ENCODE measurements around the gene HOXD11. TPM values are rescaled to one million over a fixed set of nuclear protein-coding genes. Genes with fewer than 3 reads are reported as not detected.

Gene HOXD11
- total RNA-seq, 1 donor from 2014 or later, result not detected

DNA sequence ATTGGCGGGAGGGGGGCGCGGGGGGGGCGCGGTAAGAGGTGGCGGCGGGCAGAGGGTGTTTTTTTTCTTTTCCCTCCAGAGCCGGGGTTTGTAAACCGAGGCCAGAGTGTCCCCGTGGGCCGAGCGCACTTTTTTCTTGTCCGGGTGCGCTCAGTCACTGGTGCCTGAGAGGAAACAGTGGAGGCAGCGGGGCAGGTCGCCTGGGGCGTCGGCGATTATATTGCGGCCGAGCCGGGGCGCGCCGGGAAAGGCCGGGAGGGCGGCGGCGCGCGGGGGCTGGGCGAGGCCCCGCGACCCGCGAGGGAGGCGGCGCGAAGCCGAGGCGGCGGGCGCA, 22.7 kb downstream of the HOXD11 start:
- Mint-ChIP-seq H3K9me3 (ENCODE audit: unreplicated experiment) (no peaks in the 10 kb centered on the region), H3K4me3 (ENCODE audit: unreplicated experiment) (peak overlapping the region; percentile 81), H3K27me3 (ENCODE audit: unreplicated experiment) (peaks cover 38% of the 10 kb centered on the region), H3K4me1 (ENCODE audit: unreplicated experiment) (peaks cover 29% of the 10 kb centered on the region), H3K27ac (ENCODE audit: unreplicated experiment) (no peak overlapping the region), H3K36me3 (ENCODE audit: low read depth, unreplicated experiment) (no peaks in the 10 kb centered on the region)
- no peak for DNase-seq (ENCODE audit: low spot score)
- TF ChIP-seq, protein P1, sequence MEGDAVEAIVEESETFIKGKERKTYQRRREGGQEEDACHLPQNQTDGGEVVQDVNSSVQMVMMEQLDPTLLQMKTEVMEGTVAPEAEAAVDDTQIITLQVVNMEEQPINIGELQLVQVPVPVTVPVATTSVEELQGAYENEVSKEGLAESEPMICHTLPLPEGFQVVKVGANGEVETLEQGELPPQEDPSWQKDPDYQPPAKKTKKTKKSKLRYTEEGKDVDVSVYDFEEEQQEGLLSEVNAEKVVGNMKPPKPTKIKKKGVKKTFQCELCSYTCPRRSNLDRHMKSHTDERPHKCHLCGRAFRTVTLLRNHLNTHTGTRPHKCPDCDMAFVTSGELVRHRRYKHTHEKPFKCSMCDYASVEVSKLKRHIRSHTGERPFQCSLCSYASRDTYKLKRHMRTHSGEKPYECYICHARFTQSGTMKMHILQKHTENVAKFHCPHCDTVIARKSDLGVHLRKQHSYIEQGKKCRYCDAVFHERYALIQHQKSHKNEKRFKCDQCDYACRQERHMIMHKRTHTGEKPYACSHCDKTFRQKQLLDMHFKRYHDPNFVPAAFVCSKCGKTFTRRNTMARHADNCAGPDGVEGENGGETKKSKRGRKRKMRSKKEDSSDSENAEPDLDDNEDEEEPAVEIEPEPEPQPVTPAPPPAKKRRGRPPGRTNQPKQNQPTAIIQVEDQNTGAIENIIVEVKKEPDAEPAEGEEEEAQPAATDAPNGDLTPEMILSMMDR (IDR thresholded peaks at IDR 0.05; ENCODE audit: unreplicated experiment), result no peak

DNA sequence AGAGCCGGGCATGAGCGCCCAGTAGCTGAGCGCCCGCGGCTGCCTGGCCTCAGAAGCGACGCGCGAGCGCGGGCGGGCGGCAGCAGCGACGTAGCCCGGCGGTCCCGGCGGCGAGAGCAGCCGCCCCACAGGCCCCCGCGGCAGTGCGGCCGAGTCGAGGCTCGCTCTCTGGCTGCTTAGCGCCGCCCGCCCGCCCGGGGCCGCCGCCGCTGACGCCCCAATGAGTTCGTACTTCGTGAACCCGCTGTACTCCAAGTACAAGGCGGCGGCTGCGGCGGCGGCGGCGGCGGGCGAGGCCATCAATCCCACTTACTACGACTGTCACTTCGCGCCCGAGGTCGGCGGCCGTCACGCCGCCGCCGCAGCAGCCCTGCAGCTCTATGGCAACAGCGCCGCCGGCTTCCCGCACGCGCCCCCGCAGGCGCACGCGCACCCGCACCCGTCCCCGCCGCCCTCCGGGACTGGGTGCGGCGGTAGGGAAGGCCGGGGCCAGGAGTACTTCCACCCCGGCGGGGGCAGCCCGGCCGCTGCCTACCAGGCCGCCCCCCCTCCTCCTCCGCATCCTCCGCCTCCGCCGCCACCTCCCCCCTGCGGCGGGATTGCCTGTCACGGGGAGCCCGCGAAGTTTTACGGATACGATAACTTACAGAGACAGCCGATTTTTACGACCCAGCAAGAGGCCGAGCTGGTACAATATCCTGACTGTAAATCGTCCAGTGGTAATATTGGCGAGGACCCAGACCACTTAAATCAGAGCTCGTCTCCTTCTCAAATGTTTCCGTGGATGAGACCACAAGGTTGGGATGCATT, 23.3 kb downstream of the HOXD11 start:
- DNase-seq (ENCODE audit: low spot score), result no peak

DNA sequence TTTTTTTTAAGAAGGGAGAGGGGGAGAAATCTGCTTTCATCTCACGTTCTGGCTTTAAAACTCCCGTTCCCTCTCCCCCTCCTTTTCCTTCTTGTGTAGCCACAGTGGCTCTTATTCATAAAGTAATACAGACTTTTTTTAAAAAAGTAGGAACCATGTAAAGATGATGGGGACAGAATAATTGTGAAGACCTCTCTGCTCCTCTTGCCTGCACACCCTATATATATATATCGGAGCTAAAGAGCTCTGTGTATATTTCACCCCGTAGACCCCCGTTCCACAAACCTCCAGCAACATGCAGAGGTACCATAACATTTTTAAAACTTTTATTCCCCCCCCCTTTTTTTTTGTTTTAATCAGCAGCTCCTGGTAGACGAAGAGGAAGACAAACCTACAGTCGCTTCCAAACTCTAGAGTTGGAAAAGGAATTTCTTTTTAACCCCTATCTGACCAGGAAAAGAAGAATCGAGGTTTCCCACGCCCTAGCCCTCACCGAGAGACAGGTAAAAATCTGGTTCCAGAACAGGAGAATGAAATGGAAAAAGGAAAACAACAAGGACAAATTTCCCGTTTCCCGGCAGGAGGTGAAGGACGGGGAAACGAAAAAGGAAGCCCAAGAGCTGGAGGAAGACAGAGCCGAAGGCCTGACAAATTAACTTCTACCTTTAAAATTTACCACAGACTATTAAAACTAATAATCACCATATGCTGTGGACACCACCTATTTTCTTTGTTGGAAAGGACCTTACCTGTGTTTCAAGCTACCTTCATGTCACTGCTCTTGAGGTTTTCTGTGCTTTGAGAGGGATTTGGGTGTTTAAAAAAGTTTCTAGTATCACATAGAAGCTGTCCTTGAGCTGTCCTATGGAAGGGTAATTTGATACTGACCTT, 24.1 kb downstream of the HOXD11 start:
- no peak for DNase-seq (ENCODE audit: low spot score)
- Mint-ChIP-seq H3K36me3 (ENCODE audit: low read depth, unreplicated experiment) (peaks cover 6% of the 10 kb centered on the region), H3K9me3 (ENCODE audit: unreplicated experiment) (no peaks in the 10 kb centered on the region), H3K27ac (ENCODE audit: unreplicated experiment) (peak overlapping the region; percentile 88), H3K4me3 (ENCODE audit: unreplicated experiment) (peak overlapping the region; percentile 87), H3K27me3 (ENCODE audit: unreplicated experiment) (peaks cover 43% of the 10 kb centered on the region), H3K4me1 (ENCODE audit: unreplicated experiment) (peaks cover 35% of the 10 kb centered on the region)
- TF ChIP-seq, protein P1 (IDR thresholded peaks at IDR 0.05; ENCODE audit: unreplicated experiment), result no peak

More for the DNA sequence above, 23.3 kb downstream of the HOXD11 start:
- Mint-ChIP-seq H3K4me3 (ENCODE audit: unreplicated experiment) (peak overlapping the region; percentile 87), H3K27ac (ENCODE audit: unreplicated experiment) (peak overlapping the region; percentile 88), H3K4me1 (ENCODE audit: unreplicated experiment) (peaks cover 35% of the 10 kb centered on the region), H3K9me3 (ENCODE audit: unreplicated experiment) (no peaks in the 10 kb centered on the region), H3K27me3 (ENCODE audit: unreplicated experiment) (peaks cover 43% of the 10 kb centered on the region), H3K36me3 (ENCODE audit: low read depth, unreplicated experiment) (peaks cover 2% of the 10 kb centered on the region)
- TF ChIP-seq, protein P1 (IDR thresholded peaks at IDR 0.05; ENCODE audit: unreplicated experiment), result no peak

DNA sequence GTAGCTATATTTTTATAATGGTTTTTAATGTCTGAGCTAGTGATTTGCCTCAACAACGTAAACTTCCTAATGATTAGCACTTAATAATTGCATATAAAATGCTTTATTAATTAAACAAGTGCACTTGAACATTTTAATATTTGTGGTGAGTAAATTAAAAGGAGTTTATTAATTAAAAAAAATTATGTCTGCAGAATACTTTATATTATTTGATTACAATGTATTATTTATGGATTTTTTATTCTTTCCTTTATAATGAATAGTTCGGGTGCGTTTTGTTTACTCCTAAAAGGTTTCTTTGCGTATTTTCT, 24.7 kb downstream of the HOXD11 start:
- Mint-ChIP-seq H3K4me1 (ENCODE audit: unreplicated experiment) (peaks cover 35% of the 10 kb centered on the region), H3K27me3 (ENCODE audit: unreplicated experiment) (peaks cover 45% of the 10 kb centered on the region), H3K27ac (ENCODE audit: unreplicated experiment) (peak overlapping the region; percentile 88), H3K36me3 (ENCODE audit: low read depth, unreplicated experiment) (peaks cover 6% of the 10 kb centered on the region), H3K9me3 (ENCODE audit: unreplicated experiment) (no peaks in the 10 kb centered on the region), H3K4me3 (ENCODE audit: unreplicated experiment) (peak overlapping the region; percentile 87)
- TF ChIP-seq, protein P1 (IDR thresholded peaks at IDR 0.05; ENCODE audit: unreplicated experiment), result no peak
- no peak for DNase-seq (ENCODE audit: low spot score)
